Nephron (organoid): ENCODE data around the gene XDH.

ENCODE experiments used
- H3K27ac Mint-ChIP-seq, 3 experiments: 2 replicates each; pipeline ENCODE4 v1.8.0; 2020; ENCODE audit warnings: mixed read lengths in 3 of 3, mild to moderate bottlenecking in 2 of 3, moderate library complexity in 1 of 3
- H3K27me3 Mint-ChIP-seq: 2 replicates; pipeline ENCODE4 v1.8.0; 2021; ENCODE audit warnings: low read depth, mild to moderate bottlenecking, moderate library complexity, mixed read lengths
- H3K36me3 Mint-ChIP-seq: 2 replicates; pipeline ENCODE4 v1.8.0; 2020; ENCODE audit warnings: low read depth, mixed read lengths
- H3K4me1 Mint-ChIP-seq: 2 replicates; pipeline ENCODE4 v1.8.0; 2020; ENCODE audit warnings: mixed read lengths
- H3K4me3 Mint-ChIP-seq, 3 experiments: 2 replicates each; pipeline ENCODE4 v1.8.0; 2020; ENCODE audit warnings: mild to moderate bottlenecking in 3 of 3, mixed read lengths in 3 of 3, moderate library complexity in 2 of 3
- H3K9me3 Mint-ChIP-seq: 2 replicates; pipeline ENCODE4 v1.8.0; 2020; ENCODE audit warnings: mixed read lengths
- CTCF ChIP-seq, 3 experiments: fragments of 200-600 bp; sonication (generic); IDR thresholded peaks; one replicate each; pipeline ENCODE4 v1.5.0; 2021; ENCODE audit warnings: antibody characterized with exemption in 3 of 3; ENCODE audit not compliant: unreplicated experiment in 3 of 3

The XDH gene

GRCh38 chr2:31349160-31349559 lies 65.4 kb downstream of the XDH start:
- H3K27ac Mint-ChIP-seq, result no peak overlapping the region
- TF ChIP-seq CTCF (IDR thresholded peaks at IDR 0.05; ENCODE audit: unreplicated experiment in 3 of 3), result no peak
- H3K9me3 Mint-ChIP-seq, result peaks cover 13% of the 10 kb centered on the region
- H3K27me3 Mint-ChIP-seq, result peaks cover 11% of the 10 kb centered on the region
- peaks cover 15% of the 10 kb centered on the region for H3K36me3 Mint-ChIP-seq
- H3K4me3 Mint-ChIP-seq, result no peak overlapping the region
- no peaks in the 10 kb centered on the region for H3K4me1 Mint-ChIP-seq

- H3K27me3 Mint-ChIP-seq, result peaks cover 11% of the 10 kb centered on the region
- H3K4me1 Mint-ChIP-seq, result no peaks in the 10 kb centered on the region
- H3K27ac Mint-ChIP-seq, result no peak overlapping the region
- no peak overlapping the region for H3K4me3 Mint-ChIP-seq
- TF ChIP-seq CTCF (IDR thresholded peaks at IDR 0.05; ENCODE audit: unreplicated experiment in 3 of 3), result no peak
- H3K9me3 Mint-ChIP-seq, result peaks cover 13% of the 10 kb centered on the region
- H3K36me3 Mint-ChIP-seq, result peaks cover 15% of the 10 kb centered on the region
These were observed 65.9 kb downstream of the XDH start for GRCh38 chr2:31348618-31349017.

- no peak overlapping the region for H3K27ac Mint-ChIP-seq
- H3K36me3 Mint-ChIP-seq, result peaks cover 15% of the 10 kb centered on the region
- peaks cover 13% of the 10 kb centered on the region for H3K9me3 Mint-ChIP-seq
- no peak overlapping the region for H3K4me3 Mint-ChIP-seq
- H3K27me3 Mint-ChIP-seq, result peaks cover 11% of the 10 kb centered on the region
- TF ChIP-seq CTCF (IDR thresholded peaks at IDR 0.05; ENCODE audit: unreplicated experiment in 3 of 3), result no peak
- no peaks in the 10 kb centered on the region for H3K4me1 Mint-ChIP-seq
These were observed 66.8 kb downstream of the XDH start for GRCh38 chr2:31347750-31348149.

- H3K4me3 Mint-ChIP-seq, result no peak overlapping the region
- peaks cover 11% of the 10 kb centered on the region for H3K27me3 Mint-ChIP-seq
- no peak overlapping the region for H3K27ac Mint-ChIP-seq
- no peak for TF ChIP-seq CTCF (IDR thresholded peaks at IDR 0.05; ENCODE audit: unreplicated experiment in 3 of 3)
- peaks cover 13% of the 10 kb centered on the region for H3K36me3 Mint-ChIP-seq
- H3K4me1 Mint-ChIP-seq, result no peaks in the 10 kb centered on the region
- H3K9me3 Mint-ChIP-seq, result peaks cover 11% of the 10 kb centered on the region
These were observed 67.2 kb downstream of the XDH start for GRCh38 chr2:31347319-31347718.

GRCh38 chr2:31344447-31344846 lies 70.1 kb downstream of the XDH start:
- Mint-ChIP-seq H3K9me3 (no peaks in the 10 kb centered on the region), H3K27ac (no peak overlapping the region), H3K4me1 (no peaks in the 10 kb centered on the region), H3K27me3 (peaks cover 21% of the 10 kb centered on the region), H3K36me3 (peaks cover 8% of the 10 kb centered on the region), H3K4me3 (no peak overlapping the region)
- TF ChIP-seq CTCF (IDR thresholded peaks at IDR 0.05; ENCODE audit: unreplicated experiment in 3 of 3), result no peak

GRCh38 chr2:31341351-31341750 lies 73.2 kb downstream of the XDH start:
- H3K27ac Mint-ChIP-seq, result no peak overlapping the region
- H3K9me3 Mint-ChIP-seq, result no peaks in the 10 kb centered on the region
- H3K4me3 Mint-ChIP-seq, result no peak overlapping the region
- H3K27me3 Mint-ChIP-seq, result peaks cover 21% of the 10 kb centered on the region
- peaks cover 3% of the 10 kb centered on the region for H3K36me3 Mint-ChIP-seq
- peaks cover 7% of the 10 kb centered on the region for H3K4me1 Mint-ChIP-seq
- no peak for TF ChIP-seq CTCF (IDR thresholded peaks at IDR 0.05; ENCODE audit: unreplicated experiment in 3 of 3)
